Keratinocyte (primary cell): ENCODE results near the gene UNC13A. TPM values are rescaled to one million over a fixed set of nuclear protein-coding genes. Genes with fewer than 3 reads are reported as not detected.

Experiments
- DNase-seq: peaks from one replicate; pipeline ENCODE4 v3.0.0-alpha.2; 2011; ENCODE audit warnings: low read depth, missing footprints, low spot score
- FAIRE-seq: peaks from 2 replicates; lab custom pipeline; 2011; peaks lifted over from hg19 to GRCh38; lab: Jason Lieb, UNC
- H2AFZ ChIP-seq: 2 replicates; pipeline ENCODE4 v1.6.0; 2012; ENCODE audit warnings: low read length, control low read depth, inconsistent platforms; ENCODE audit not compliant: control insufficient read depth
- H3K27ac ChIP-seq: 2 replicates; pipeline ENCODE4 v1.5.1; 2011; ENCODE audit warnings: low read length; ENCODE audit not compliant: control insufficient read depth, insufficient read depth
- H3K27me3 ChIP-seq: 3 replicates; pipeline ENCODE4 v1.6.0; 2011; ENCODE audit warnings: low read length; ENCODE audit not compliant: control insufficient read depth, insufficient read depth; ENCODE audit errors: extremely low read depth
- H3K36me3 ChIP-seq, 2 experiments: 2 replicates in 1 of 2; 3 replicates in 1 of 2; pipeline ENCODE4 v1.5.1; 2011; ENCODE audit warnings: low read length in 2 of 2, mild to moderate bottlenecking in 1 of 2; ENCODE audit not compliant: control insufficient read depth in 2 of 2, insufficient read depth in 2 of 2; ENCODE audit errors: extremely low read depth in 1 of 2
- H3K4me1 ChIP-seq: 3 replicates; pipeline ENCODE4 v1.5.1; 2011; ENCODE audit warnings: low read length; ENCODE audit not compliant: control insufficient read depth, insufficient read depth; ENCODE audit errors: extremely low read depth
- H3K4me2 ChIP-seq: 3 replicates; pipeline ENCODE4 v1.6.0; 2011; ENCODE audit warnings: low read depth, low read length; ENCODE audit not compliant: control insufficient read depth, insufficient read depth; ENCODE audit errors: extremely low read depth
- H3K4me3 ChIP-seq, 3 experiments: fragments of 200-600 bp in 1 of 3; sonication (generic) in 1 of 3; 2 replicates in 2 of 3; 3 replicates in 1 of 3; pipeline ENCODE4 v1.5.1; 2011 to 2016; ENCODE audit warnings: low read length in 3 of 3, mild to moderate bottlenecking in 3 of 3, control low read depth in 2 of 3, inconsistent platforms in 1 of 3, low read depth in 1 of 3, mixed read lengths in 1 of 3, mixed run types in 1 of 3, moderate library complexity in 1 of 3; ENCODE audit not compliant: control insufficient read depth in 2 of 3, insufficient read depth in 2 of 3; ENCODE audit errors: extremely low read depth in 1 of 3
- H3K79me2 ChIP-seq: 2 replicates; pipeline ENCODE4 v1.6.0; 2012; ENCODE audit warnings: low read length; ENCODE audit not compliant: control insufficient read depth, insufficient read depth
- H3K9ac ChIP-seq: 3 replicates; pipeline ENCODE4 v1.6.0; 2011; ENCODE audit warnings: low read length; ENCODE audit not compliant: control insufficient read depth, insufficient read depth; ENCODE audit errors: extremely low read depth
- H3K9me1 ChIP-seq: 3 replicates; pipeline ENCODE4 v1.6.0; 2011; ENCODE audit warnings: low read length; ENCODE audit not compliant: control insufficient read depth, insufficient read depth; ENCODE audit errors: extremely low read depth
- H3K9me3 ChIP-seq: 2 replicates; pipeline ENCODE4 v1.5.1; 2012; ENCODE audit warnings: low read depth, low read length; ENCODE audit not compliant: control insufficient read depth
- H4K20me1 ChIP-seq: 3 replicates; pipeline ENCODE4 v1.6.0; 2011; ENCODE audit warnings: low read length; ENCODE audit not compliant: control insufficient read depth, insufficient read depth; ENCODE audit errors: extremely low read depth
- EZH2 ChIP-seq: IDR thresholded peaks from one replicate; pipeline ENCODE4 v1.6.1; 2012; ENCODE audit warnings: inconsistent platforms, mild to moderate bottlenecking, low read length, moderate library complexity
- dilution Hi-C: fragments of 300-500 bp; cut with MboI; formaldehyde crosslinking; loops from one replicate; pipeline ENCODE4 v1.7.0; 2020; ENCODE audit warnings: low sequenced_read_pairs; ENCODE audit not compliant: extremely low pct_ligation_motif_present
- polyA plus RNA-seq, 5 experiments: library from polyadenylated mRNA; depleted of rRNA in 3 of 5; stranded (reverse) in 3 of 5; stranded (forward) in 1 of 5; unstranded in 1 of 5; fragments of >200 nt; gene quantifications; 1 replicate in 1 of 5; 2 replicates in 3 of 5; 3 replicates in 1 of 5; pipeline versions ENCODE4 v1.2.1 to v1.2.3, GENCODE V29; 2011 to 2012; ENCODE audit warnings: missing spikeins in 2 of 5, low read depth in 1 of 5, low replicate concordance in 1 of 5
- TF ChIP-seq, protein P1 (sequence below), 3 experiments: IDR thresholded peaks in 1 of 3; conservative IDR thresholded peaks in 1 of 3; optimal IDR thresholded peaks in 1 of 3; 2 replicates in 2 of 3; 3 replicates in 1 of 3; pipeline versions ENCODE3 to v1.5.1; 2011; ENCODE audit warnings: low read length in 3 of 3, mild to moderate bottlenecking in 3 of 3, moderate library complexity in 2 of 3, control low read depth in 1 of 3, inconsistent platforms in 1 of 3; ENCODE audit not compliant: insufficient read depth in 2 of 3; ENCODE audit errors: extremely low read depth in 1 of 3

Gene UNC13A
- polyA plus RNA-seq, 1 donor (not counting 4 experiments of a cell fraction or from before 2014, with no cell fraction given) = under 0.01 TPM

GRCh38 chr19:17618281-17618903 is 69.8 kb downstream of the UNC13A start:
- H2AFZ ChIP-seq = no peak overlapping the region
- H3K9me1 ChIP-seq = no peaks in the 10 kb centered on the region
- H3K4me3 ChIP-seq = no peak overlapping the region
- no peaks in the 10 kb centered on the region for H3K4me1 ChIP-seq
- H3K36me3 ChIP-seq = no peaks in the 10 kb centered on the region
- TF ChIP-seq, protein P1, sequence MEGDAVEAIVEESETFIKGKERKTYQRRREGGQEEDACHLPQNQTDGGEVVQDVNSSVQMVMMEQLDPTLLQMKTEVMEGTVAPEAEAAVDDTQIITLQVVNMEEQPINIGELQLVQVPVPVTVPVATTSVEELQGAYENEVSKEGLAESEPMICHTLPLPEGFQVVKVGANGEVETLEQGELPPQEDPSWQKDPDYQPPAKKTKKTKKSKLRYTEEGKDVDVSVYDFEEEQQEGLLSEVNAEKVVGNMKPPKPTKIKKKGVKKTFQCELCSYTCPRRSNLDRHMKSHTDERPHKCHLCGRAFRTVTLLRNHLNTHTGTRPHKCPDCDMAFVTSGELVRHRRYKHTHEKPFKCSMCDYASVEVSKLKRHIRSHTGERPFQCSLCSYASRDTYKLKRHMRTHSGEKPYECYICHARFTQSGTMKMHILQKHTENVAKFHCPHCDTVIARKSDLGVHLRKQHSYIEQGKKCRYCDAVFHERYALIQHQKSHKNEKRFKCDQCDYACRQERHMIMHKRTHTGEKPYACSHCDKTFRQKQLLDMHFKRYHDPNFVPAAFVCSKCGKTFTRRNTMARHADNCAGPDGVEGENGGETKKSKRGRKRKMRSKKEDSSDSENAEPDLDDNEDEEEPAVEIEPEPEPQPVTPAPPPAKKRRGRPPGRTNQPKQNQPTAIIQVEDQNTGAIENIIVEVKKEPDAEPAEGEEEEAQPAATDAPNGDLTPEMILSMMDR (optimal IDR thresholded peaks at IDR 0.05 in 1 of 3, IDR thresholded peaks at IDR 0.05 in 1 of 3, conservative IDR thresholded peaks at IDR 0.05 in 1 of 3; ENCODE audit: extremely low read depth in 1 of 3, insufficient read depth in 2 of 3, low read length in 3 of 3) = no peak
- TF ChIP-seq EZH2 = no peak
- dilution Hi-C loops = no loop called here
- FAIRE-seq (no peak), DNase-seq (no peak)
- no peak overlapping the region for H3K4me2 ChIP-seq
- H4K20me1 ChIP-seq = peaks cover 2% of the 10 kb centered on the region
- no peaks in the 10 kb centered on the region for H3K79me2 ChIP-seq
- H3K27me3 ChIP-seq = peaks cover 14% of the 10 kb centered on the region
- H3K27ac ChIP-seq = no peak overlapping the region
- H3K9me3 ChIP-seq = no peaks in the 10 kb centered on the region
- H3K9ac ChIP-seq = no peak overlapping the region

GRCh38 chr19:17617807-17618192 is 70.4 kb downstream of the UNC13A start:
- no peak overlapping the region for H3K4me2 ChIP-seq
- H3K4me1 ChIP-seq = no peaks in the 10 kb centered on the region
- TF ChIP-seq, protein P1 (optimal IDR thresholded peaks at IDR 0.05 in 1 of 3, IDR thresholded peaks at IDR 0.05 in 1 of 3, conservative IDR thresholded peaks at IDR 0.05 in 1 of 3; ENCODE audit: extremely low read depth in 1 of 3, insufficient read depth in 2 of 3, low read length in 3 of 3) = no peak
- no peak for TF ChIP-seq EZH2
- FAIRE-seq (no peak), DNase-seq (no peak)
- H3K27ac ChIP-seq = no peak overlapping the region
- H3K27me3 ChIP-seq = peaks cover 14% of the 10 kb centered on the region
- no peaks in the 10 kb centered on the region for H3K9me3 ChIP-seq
- H3K9ac ChIP-seq = no peak overlapping the region
- H2AFZ ChIP-seq = no peak overlapping the region
- H4K20me1 ChIP-seq = peaks cover 2% of the 10 kb centered on the region
- dilution Hi-C loops = no loop called here
- no peaks in the 10 kb centered on the region for H3K9me1 ChIP-seq
- H3K4me3 ChIP-seq = no peak overlapping the region
- H3K36me3 ChIP-seq = no peaks in the 10 kb centered on the region
- no peaks in the 10 kb centered on the region for H3K79me2 ChIP-seq
